GM12878 (cell line): ENCODE measurements around the gene SH3GL3. TPM values are rescaled to one million over a fixed set of nuclear protein-coding genes. Genes with fewer than 3 reads are reported as not detected.

ENCODE experiments used
- ATAC-seq: fragments of 200-7000 bp; cut with Tn5 transposase; 3 replicates; pipeline ENCODE4 v1.9.1; 2020; ENCODE audit warnings: mild to moderate bottlenecking, moderate library complexity
- BruUV-seq: library from RNA; stranded (reverse); fragments of 400-500 nt; replicated peaks from 2 replicates; lab custom pipeline; 2021; lab: Mats Ljungman, UMichigan
- CTCF ChIA-PET: fragments of 300-600 bp; sonication (Branson Sonifier 250); formaldehyde crosslinking; extraction: SDS; loops from one replicate; lab custom pipeline; 2021; ENCODE audit warnings: inconsistent platforms; lab: Yijun Ruan, JAX
- POLR2A ChIA-PET: fragments of 350-600 bp; formaldehyde crosslinking; extraction: SDS; loops from one replicate; lab custom pipeline; 2021; ENCODE audit warnings: inconsistent platforms; lab: Charles Lee
- RAD21 ChIA-PET: fragments of 300-600 bp; sonication (Branson Sonifier 250); formaldehyde crosslinking; loops from one replicate; lab custom pipeline; 2023; ENCODE audit warnings: antibody characterized with exemption; ENCODE audit not compliant: unreplicated experiment; lab: Charles Lee
- SMC1A ChIA-PET: fragments of 300-600 bp; sonication (Branson Sonifier 250); formaldehyde crosslinking; loops from one replicate; lab custom pipeline; 2023; ENCODE audit not compliant: unreplicated experiment, uncharacterized antibody; lab: Charles Lee
- DNase-seq: peaks from one replicate; pipeline ENCODE4 v3.0.0-alpha.2; 2011; ENCODE audit warnings: low read depth, low spot score
- FAIRE-seq: peaks from 3 replicates; lab custom pipeline; 2011; peaks lifted over from hg19 to GRCh38; lab: Jason Lieb, UNC
- H2AFZ ChIP-seq: 2 replicates; pipeline ENCODE4 v1.6.0; 2011; ENCODE audit warnings: low read depth, low read length, control low read depth; ENCODE audit not compliant: control insufficient read depth
- H3K27ac ChIP-seq: 2 replicates; pipeline ENCODE4 v1.5.1; 2011; ENCODE audit warnings: control low read depth; ENCODE audit not compliant: control insufficient read depth, insufficient read depth
- H3K27me3 ChIP-seq, 2 experiments: replicated peaks in 1 of 2; 2 replicates each; pipeline versions ENCODE4 v1.6.0 to v1.6.1; 2011; ENCODE audit warnings: low read length in 1 of 2; ENCODE audit not compliant: control insufficient read depth in 2 of 2, insufficient read depth in 2 of 2
- H3K36me3 ChIP-seq, 2 experiments: 2 replicates each; pipeline ENCODE4 v1.5.1; 2011; ENCODE audit warnings: low read length in 1 of 2; ENCODE audit not compliant: control insufficient read depth in 2 of 2, insufficient read depth in 2 of 2
- H3K4me1 ChIP-seq: 2 replicates; pipeline ENCODE4 v1.6.1; 2011; ENCODE audit warnings: mild to moderate bottlenecking, low read length, moderate library complexity, mixed read lengths; ENCODE audit not compliant: control insufficient read depth, insufficient read depth
- H3K4me2 ChIP-seq: 2 replicates; pipeline ENCODE4 v1.6.0; 2011; ENCODE audit warnings: control low read depth; ENCODE audit not compliant: control insufficient read depth, insufficient read depth
- H3K4me3 ChIP-seq: fragments of 200-600 bp; sonication (generic); 2 replicates; pipeline ENCODE4 v1.5.1; 2016
- H3K79me2 ChIP-seq: 2 replicates; pipeline ENCODE4 v1.6.0; 2011; ENCODE audit warnings: low read length; ENCODE audit not compliant: control insufficient read depth, insufficient read depth
- H3K9ac ChIP-seq: 2 replicates; pipeline ENCODE4 v1.8.0; 2011; ENCODE audit warnings: low read length, control low read depth, mixed read lengths; ENCODE audit not compliant: control insufficient read depth, insufficient read depth
- H3K9me3 ChIP-seq: replicated peaks from 3 replicates; pipeline ENCODE4 v1.5.1; 2011; ENCODE audit warnings: mild to moderate bottlenecking, low read length; ENCODE audit not compliant: control insufficient read depth, insufficient read depth
- H4K20me1 ChIP-seq: 2 replicates; pipeline ENCODE4 v1.6.0; 2011; ENCODE audit not compliant: control insufficient read depth, insufficient read depth
- CBFB ChIP-seq: IDR thresholded peaks from 2 replicates; pipeline ENCODE4 v1.6.1; 2016; ENCODE audit warnings: antibody characterized with exemption, low read depth
- CEBPZ ChIP-seq: fragments of 150-350 bp; IDR thresholded peaks from 2 replicates; pipeline ENCODE4 v1.6.1; 2016; ENCODE audit warnings: low read depth, low read length
- CHD2 ChIP-seq: IDR thresholded peaks from 2 replicates; pipeline ENCODE4 v1.6.1; 2011; ENCODE audit warnings: low read depth, low read length, improper control_type of control experiment, borderline replicate concordance
- GATAD2B ChIP-seq: fragments of 450-650 bp; conservative IDR thresholded peaks from 2 replicates; pipeline ENCODE4 v1.6.1; 2017; ENCODE audit warnings: low read depth, mild to moderate bottlenecking, moderate library complexity
- HCFC1 ChIP-seq: fragments of 150-350 bp; IDR thresholded peaks from 2 replicates; pipeline ENCODE4 v1.6.1; 2014; ENCODE audit warnings: low read length
- HDAC2 ChIP-seq: fragments of 200-600 bp; sonication (generic); IDR thresholded peaks from 2 replicates; pipeline ENCODE4 v1.6.1; 2017
- KLF5 ChIP-seq: fragments of 450-650 bp; IDR thresholded peaks from 2 replicates; pipeline ENCODE4 v1.6.1; 2014; ENCODE audit warnings: mild to moderate bottlenecking; ENCODE audit not compliant: partially characterized antibody
- LARP7 ChIP-seq: fragments of 450-650 bp; IDR thresholded peaks from 2 replicates; pipeline ENCODE4 v1.6.1; 2017; ENCODE audit warnings: mild to moderate bottlenecking
- MTA3 ChIP-seq: IDR thresholded peaks from 2 replicates; pipeline ENCODE4 v1.6.1; 2012; ENCODE audit warnings: low read length, inconsistent platforms, borderline replicate concordance
- NR2F1 ChIP-seq: fragments of 450-650 bp; conservative IDR thresholded peaks from 2 replicates; pipeline ENCODE4 v1.6.1; 2017; ENCODE audit warnings: mild to moderate bottlenecking
- NRF1 ChIP-seq: conservative IDR thresholded peaks from 2 replicates; pipeline ENCODE4 v1.6.1; 2011; ENCODE audit warnings: mild to moderate bottlenecking, low read depth, low read length, improper control_type of control experiment
- PAX8 ChIP-seq: fragments of 450-650 bp; IDR thresholded peaks from 2 replicates; pipeline ENCODE4 v1.6.1; 2017; ENCODE audit warnings: mild to moderate bottlenecking, moderate library complexity
- POU2F2 ChIP-seq: IDR thresholded peaks from 3 replicates; pipeline ENCODE4 v1.6.1; 2011; ENCODE audit warnings: low read depth, mild to moderate bottlenecking, low read length, borderline replicate concordance
- SMARCA5 ChIP-seq: fragments of 450-650 bp; IDR thresholded peaks from 2 replicates; pipeline ENCODE4 v1.6.1; 2017; ENCODE audit warnings: mild to moderate bottlenecking
- SMC3 ChIP-seq: IDR thresholded peaks from 2 replicates; pipeline ENCODE4 v1.6.1; 2011; ENCODE audit warnings: low read length, improper control_type of control experiment, borderline replicate concordance
- SPI1 ChIP-seq: IDR thresholded peaks from 2 replicates; pipeline ENCODE4 v1.6.1; 2011; ENCODE audit warnings: low read depth, mild to moderate bottlenecking, low read length, moderate library complexity, borderline replicate concordance; ENCODE audit not compliant: insufficient read depth
- ZNF24 ChIP-seq: fragments of 450-650 bp; IDR thresholded peaks from 2 replicates; pipeline ENCODE4 v1.6.1; 2017; ENCODE audit warnings: antibody characterized with exemption, mild to moderate bottlenecking
- ZNF274 ChIP-seq: IDR thresholded peaks from one replicate; pipeline ENCODE4 v1.8.0; 2011; ENCODE audit not compliant: insufficient read length, insufficient read depth
- WGBS: methylation state at CpG from one replicate; pipeline ENCODE4 v1.1.6; 2016; ENCODE audit warnings: low lambda C conversion rate; ENCODE audit not compliant: insufficient replicate concordance, insufficient coverage; ENCODE audit errors: missing lambda C conversion rate; 5-methylcytosine and 5-hydroxymethylcytosine counted together
- in situ Hi-C: fragments of 300-500 bp; cut with MboI; formaldehyde crosslinking; loops from 9 replicates; pipeline ENCODE4 v1.14.3; 2018; ENCODE audit warnings: mixed read lengths
- intact Hi-C: fragments of 100-400 bp; cut with micrococcal nuclease; formaldehyde crosslinking; loops from one replicate; pipeline ENCODE4 v1.14.2; 2022; ENCODE audit not compliant: unreplicated experiment
- polyA plus RNA-seq, 11 experiments: library from polyadenylated mRNA; depleted of rRNA in 4 of 11; unstranded in 6 of 11; stranded (reverse) in 5 of 11; fragments of >200 nt; fragmentation: Nextera tagmentation in 4 of 11; fragmentation: Illumina TruSeq in 1 of 11; extraction: Ambion mirVana in 4 of 11; extraction: Trizol in 1 of 11; gene quantifications; 1 replicate in 1 of 11; 2 replicates in 10 of 11; pipeline versions ENCODE4 v1.2.1 to v1.2.3, GENCODE V29; 2011 to 2016; ENCODE audit warnings: inconsistent platforms in 2 of 11, missing spikeins in 2 of 11, low read depth in 1 of 11
- total RNA-seq, 4 experiments: library from RNA; depleted of rRNA in 3 of 4; stranded (reverse); fragments of >200 nt in 3 of 4; fragmentation: Illumina TruSeq in 1 of 4; extraction: Trizol in 1 of 4; gene quantifications; 2 replicates each; pipeline versions ENCODE4 v1.2.1 to v1.2.3, GENCODE V29; 2013 to 2021

The SH3GL3 gene
- total and polyA plus RNA-seq, 10 of the 15 experiments (the other 5 are each of a cell fraction or from before 2014, with no cell fraction given), result not detected

- in situ Hi-C loops, result no loop called here
- no peak for TF ChIP-seq HCFC1
- TF ChIP-seq POU2F2, result no peak
- no peak for TF ChIP-seq SMC3
- no peak for TF ChIP-seq CHD2
- no peak for TF ChIP-seq HDAC2
- no peak for TF ChIP-seq ZNF274
- TF ChIP-seq KLF5, result no peak
- TF ChIP-seq LARP7, result no peak
- no peaks in the 10 kb centered on the region for H3K9me3 ChIP-seq
- WGBS, result 52% methylated on average over 6 of the region's 8 CpGs
- ATAC-seq, result no peak
- H2AFZ ChIP-seq, result no peak overlapping the region
- no peaks in the 10 kb centered on the region for H3K36me3 ChIP-seq
- H3K27ac ChIP-seq, result no peak overlapping the region
- ChIA-PET CTCF (interaction anchor here (0.6 kb wide), 1 partner anchor 493 kb away, joined by 3 read pairs; no protein-coding TSS in a partner anchor), POLR2A (no interaction called here), RAD21 (no interaction called here), SMC1A (no interaction called here)
- H3K4me1 ChIP-seq, result no peaks in the 10 kb centered on the region
- H3K79me2 ChIP-seq, result no peaks in the 10 kb centered on the region
- FAIRE-seq, result no peak
- no TSS peak for BruUV-seq
- no peak overlapping the region for H3K4me2 ChIP-seq
- DNase-seq, result no peak
- H3K9ac ChIP-seq, result no peak overlapping the region
- H3K27me3 ChIP-seq, result no peaks in the 10 kb centered on the region; a peak in 2 of 4 replicates
- H3K4me3 ChIP-seq, result no peak overlapping the region
- no peaks in the 10 kb centered on the region for H4K20me1 ChIP-seq
- intact Hi-C loops, result no loop called here
These were observed 65.3 kb downstream of the SH3GL3 start for GRCh38 chr15:83512459-83512858.

- Histone ChIP-seq H4K20me1 (no peaks in the 10 kb centered on the region), H3K4me3 (no peak overlapping the region), H3K9me3 (no peaks in the 10 kb centered on the region), H3K4me2 (no peak overlapping the region)
- no peak for ATAC-seq
- in situ Hi-C loops (no loop called here), intact Hi-C loops (no loop called here)
- WGBS, result 23% methylated on average over 4 of the region's 4 CpGs
- ChIA-PET POLR2A (no interaction called here), SMC1A (no interaction called here)
- BruUV-seq, result no TSS peak
- TF ChIP-seq SMARCA5, result no peak
- TF ChIP-seq NR2F1, result peak; percentile 80
- no peak for TF ChIP-seq MTA3
- TF ChIP-seq CBFB, result no peak
- no peak for TF ChIP-seq ZNF24
- no peak for TF ChIP-seq NRF1
- TF ChIP-seq PAX8, result no peak
- TF ChIP-seq CEBPZ, result no peak
- peak; percentile 37; the same call in 1 of the 2 replicates for TF ChIP-seq SPI1
- TF ChIP-seq GATAD2B, result no peak
- TF ChIP-seq, all 136 proteins: peak for 2
- H3K36me3 ChIP-seq, result no peaks in the 10 kb centered on the region
- H2AFZ ChIP-seq, result no peak overlapping the region
- no peaks in the 10 kb centered on the region for H3K4me1 ChIP-seq
- ChIA-PET CTCF (interaction anchor here (0.7 kb wide), 1 partner anchor 48 kb away, joined by 3 read pairs; no protein-coding TSS in a partner anchor), RAD21 (no interaction called here)
- H3K9ac ChIP-seq, result no peak overlapping the region
- DNase-seq (no peak), FAIRE-seq (no peak)
- H3K79me2 ChIP-seq, result no peaks in the 10 kb centered on the region
- H3K27ac ChIP-seq, result no peak overlapping the region
- H3K27me3 ChIP-seq, result no peaks in the 10 kb centered on the region; a peak in 2 of 4 replicates
These were observed 67.4 kb downstream of the SH3GL3 start for GRCh38 chr15:83514584-83514983.
